ENCODE data around the gene PLPPR1.

The PLPPR1 gene

GRCh38 chr9:101128623-101129022 lies 100.1 kb downstream of the PLPPR1 start:
- no peak for DNase-seq

- DNase-seq, result no peak
These were observed 101.5 kb downstream of the PLPPR1 start for GRCh38 chr9:101130054-101130453.

GRCh38 chr9:101131326-101131725 lies 102.8 kb downstream of the PLPPR1 start:
- DNase-seq, result no peak

GRCh38 chr9:101132801-101133200 lies 104.3 kb downstream of the PLPPR1 start:
- no peak for DNase-seq

GRCh38 chr9:101138509-101138908 lies 110.0 kb downstream of the PLPPR1 start:
- DNase-seq, result no peak

- DNase-seq, result no peak
These were observed 110.6 kb downstream of the PLPPR1 start for GRCh38 chr9:101139082-101139481.

- no peak for DNase-seq
These were observed 112.2 kb downstream of the PLPPR1 start for GRCh38 chr9:101140764-101141163.

GRCh38 chr9:101146508-101146907 lies 118.0 kb downstream of the PLPPR1 start:
- no peak for DNase-seq

GRCh38 chr9:101148344-101148743 lies 119.8 kb downstream of the PLPPR1 start:
- DNase-seq, result no peak

- DNase-seq, result no peak
These were observed 129.8 kb downstream of the PLPPR1 start for GRCh38 chr9:101158361-101158760.

- no peak for DNase-seq
These were observed 133.7 kb downstream of the PLPPR1 start for GRCh38 chr9:101162231-101162630.

GRCh38 chr9:101165131-101165530 lies 136.6 kb downstream of the PLPPR1 start:
- no peak for DNase-seq

GRCh38 chr9:101167490-101168134 lies 139.1 kb downstream of the PLPPR1 start:
- no peak for DNase-seq

GRCh38 chr9:101172616-101173015 lies 144.1 kb downstream of the PLPPR1 start:
- no peak for DNase-seq

- DNase-seq, result no peak
These were observed 145.4 kb downstream of the PLPPR1 start for GRCh38 chr9:101173907-101174306.

- no peak for DNase-seq
These were observed 147.9 kb downstream of the PLPPR1 start for GRCh38 chr9:101176384-101176783.

- no peak for DNase-seq
These were observed 156.3 kb downstream of the PLPPR1 start for GRCh38 chr9:101184813-101185278.

- DNase-seq, result no peak
These were observed 163.2 kb downstream of the PLPPR1 start for GRCh38 chr9:101191723-101192122.

GRCh38 chr9:101197026-101197425 lies 168.5 kb downstream of the PLPPR1 start:
- DNase-seq, result no peak

GRCh38 chr9:101200852-101201251 lies 172.3 kb downstream of the PLPPR1 start:
- no peak for DNase-seq

GRCh38 chr9:101201630-101202029 lies 173.1 kb downstream of the PLPPR1 start:
- DNase-seq, result no peak

GRCh38 chr9:101209670-101210069 lies 181.1 kb downstream of the PLPPR1 start:
- DNase-seq, result no peak

- DNase-seq, result no peak
These were observed 184.1 kb downstream of the PLPPR1 start for GRCh38 chr9:101212661-101213060.

- no peak for DNase-seq
These were observed 190.5 kb downstream of the PLPPR1 start for GRCh38 chr9:101219030-101219429.

GRCh38 chr9:101220341-101220740 lies 191.8 kb downstream of the PLPPR1 start:
- no peak for DNase-seq
